Femur (tissue), 1 donor: ENCODE results near the gene RPL7A.
"Not testable (repeated sequence)": the region's sequence is repeated elsewhere in the genome, so short reads cannot be mapped to it uniquely, and the experiment has no call there.

Source experiments
- DNase-seq: peaks from one replicate; pipeline ENCODE4 v3.0.0-alpha.2; 2017

The RPL7A gene

DNA sequence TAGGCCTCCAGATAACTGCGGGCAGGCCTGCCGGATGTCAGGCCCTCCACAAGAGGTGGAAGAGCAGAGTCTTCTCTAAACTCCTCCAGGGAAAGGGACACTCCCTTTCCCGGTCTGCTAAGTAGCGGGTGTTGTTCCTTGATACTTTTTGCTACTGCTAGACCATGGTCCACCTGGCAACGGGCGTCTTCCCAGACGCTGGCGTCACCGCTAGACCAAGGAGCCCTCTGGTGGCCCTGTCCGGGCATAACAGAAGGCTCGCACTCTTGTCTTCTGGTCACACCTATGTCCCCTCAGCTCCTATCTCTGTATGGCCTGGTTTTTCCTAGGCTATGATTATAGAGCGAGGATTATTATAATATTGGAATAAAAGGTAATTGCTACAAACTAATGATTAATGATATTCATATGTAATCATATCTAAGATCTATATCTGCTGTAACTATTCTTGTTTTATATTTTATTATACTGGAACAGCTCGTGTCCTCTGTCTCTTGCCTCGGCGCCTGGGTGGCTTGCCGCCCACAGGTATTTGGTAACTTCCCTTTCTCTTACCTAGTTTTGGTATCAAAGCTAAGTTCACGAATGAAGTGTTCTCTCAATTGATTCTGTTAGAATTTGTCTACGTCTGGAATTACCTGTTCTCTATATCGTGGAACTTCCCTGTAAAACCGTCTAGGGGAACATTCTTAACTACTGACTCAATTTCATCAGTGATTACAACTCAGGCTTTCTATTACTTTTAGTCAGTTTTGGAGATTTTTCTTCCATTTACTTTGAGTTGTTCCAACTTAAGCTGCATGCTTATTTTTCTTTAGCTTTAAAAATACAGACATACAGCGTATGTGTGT lies 18.5 kb upstream of the RPL7A start:
- not testable (repeated sequence) for DNase-seq

DNA sequence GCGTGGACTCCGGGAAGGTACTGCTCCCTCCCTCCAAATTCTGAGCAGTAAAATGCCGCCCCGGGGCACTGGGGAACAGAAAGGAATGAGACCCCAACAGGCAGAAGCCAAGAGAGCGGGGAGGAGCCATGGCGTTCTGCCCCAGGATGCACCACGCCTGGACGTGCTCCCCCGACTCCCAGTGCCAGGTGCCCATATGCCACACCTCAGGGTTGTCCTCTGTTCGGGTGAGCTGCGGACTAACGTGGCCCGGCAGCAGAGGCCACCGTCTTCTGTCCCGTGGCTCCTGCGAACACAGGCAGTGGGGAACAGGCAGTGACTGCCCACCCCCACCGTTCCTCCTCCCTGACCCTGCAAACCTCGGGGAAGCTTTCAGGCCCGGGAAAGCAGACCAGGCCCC lies 16.8 kb upstream of the RPL7A start:
- no peak for DNase-seq

DNA sequence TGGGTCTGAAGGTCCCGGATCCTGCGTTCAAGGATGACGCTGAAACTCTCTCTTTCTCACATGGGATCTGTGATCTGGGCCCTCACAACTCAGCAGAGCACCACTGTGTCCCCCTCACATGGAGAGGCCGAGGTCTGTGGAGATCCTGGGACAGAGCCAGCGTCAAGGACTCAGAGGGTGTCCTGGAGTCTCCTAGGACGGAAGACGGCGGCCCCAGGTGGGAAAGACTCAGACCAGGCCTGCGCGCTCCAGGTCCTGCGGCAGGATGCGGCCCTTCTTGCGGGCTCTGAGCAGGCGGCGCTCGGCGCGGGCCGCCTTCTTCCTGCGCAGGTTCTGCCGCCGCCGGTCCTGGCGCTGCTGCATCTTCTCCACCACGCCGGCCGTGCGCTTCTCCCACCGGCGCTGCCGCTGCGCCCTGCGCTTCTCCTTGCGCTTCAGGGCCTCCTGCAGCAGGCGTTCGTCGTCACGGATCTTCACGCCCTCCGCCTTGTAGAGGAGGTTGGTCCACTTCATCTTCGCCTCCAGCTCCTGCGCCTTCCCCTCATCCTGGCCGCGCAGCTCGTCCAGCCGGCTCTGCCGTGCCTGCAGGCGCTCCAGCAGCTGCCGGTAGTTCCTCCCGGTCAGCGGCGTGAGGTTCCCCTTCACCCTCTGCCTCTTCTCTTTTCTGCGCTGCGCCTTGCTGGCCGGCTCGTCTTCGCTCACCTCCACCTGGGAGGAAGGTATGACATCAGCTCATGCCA lies 16.2 kb upstream of the RPL7A start:
- DNase-seq, result no peak

DNA sequence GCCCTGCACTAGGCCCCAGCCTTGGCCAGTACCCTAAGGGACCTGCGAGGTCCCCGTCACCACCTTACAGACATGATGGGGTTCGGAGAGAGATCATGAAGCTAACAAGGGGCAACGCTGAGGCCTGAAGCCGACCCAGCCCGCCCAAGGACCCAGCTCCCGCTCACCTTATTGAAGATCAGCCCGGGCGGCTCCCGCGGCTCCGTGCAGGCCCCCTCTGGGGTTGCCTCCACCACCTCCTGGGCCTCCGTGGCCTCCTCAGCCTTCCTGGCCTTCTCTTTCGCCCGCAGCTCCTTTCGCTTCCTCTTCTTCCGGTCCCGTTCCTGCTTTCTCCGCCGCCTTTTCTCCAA lies 15.7 kb upstream of the RPL7A start:
- no peak for DNase-seq

DNA sequence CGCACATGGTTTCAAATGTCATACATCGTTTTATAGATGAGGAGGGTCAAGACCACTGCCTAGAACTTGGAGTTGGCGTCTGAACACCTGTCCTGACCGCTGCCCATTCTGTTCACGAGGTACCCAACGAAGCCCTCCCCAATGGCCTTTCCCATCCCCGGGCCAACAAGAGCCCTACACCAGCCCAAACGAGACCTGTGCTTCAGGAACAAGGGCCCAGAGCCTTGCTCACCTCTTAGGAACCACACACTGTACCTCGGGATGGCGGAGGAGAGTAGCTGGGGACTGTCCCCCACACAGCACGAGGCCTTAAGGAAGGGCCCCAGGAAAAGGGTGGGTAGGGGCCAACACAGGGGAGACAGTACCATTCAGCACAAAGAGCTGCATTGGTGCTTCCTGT lies 15.0 kb upstream of the RPL7A start:
- DNase-seq, result no peak

DNA sequence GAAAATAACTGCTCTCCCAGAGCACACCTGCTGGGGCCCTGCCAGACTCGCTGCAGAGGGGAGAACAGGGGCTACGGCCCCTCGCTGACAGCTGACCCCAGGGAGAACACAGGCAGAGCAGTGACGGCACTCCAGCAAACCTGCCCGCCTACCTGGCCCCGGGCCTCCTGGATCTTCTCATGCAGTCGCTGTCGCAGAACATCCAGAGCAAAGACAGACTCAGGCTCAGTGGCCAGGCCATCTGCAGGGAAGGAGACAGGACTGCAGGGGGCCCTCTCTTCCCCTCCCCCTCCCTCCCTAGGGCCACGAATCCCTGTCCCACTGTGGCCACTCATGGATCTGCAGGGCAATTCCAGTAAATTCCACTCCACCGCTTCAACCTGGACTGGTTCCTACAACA lies 14.5 kb upstream of the RPL7A start:
- no peak for DNase-seq

DNA sequence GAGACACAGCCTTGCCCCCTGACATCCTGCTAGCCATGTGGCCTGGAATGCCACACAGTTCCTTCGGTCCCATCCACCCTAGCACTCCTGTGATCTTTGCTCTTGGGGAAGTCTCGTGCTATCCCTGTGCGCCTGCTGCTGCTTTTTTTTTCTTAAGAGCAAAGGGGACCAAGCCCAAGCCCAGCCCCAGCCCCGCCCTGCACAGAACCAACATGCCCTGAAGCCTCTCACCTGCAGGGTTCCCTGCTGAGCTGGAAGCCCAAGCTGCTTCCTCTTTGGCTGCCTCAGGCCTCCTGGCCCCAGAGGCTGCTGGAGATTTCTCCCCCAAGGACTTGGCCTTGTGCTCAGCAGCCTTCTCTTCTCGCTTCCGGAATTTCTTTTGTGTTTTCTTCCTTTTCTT lies 13.9 kb upstream of the RPL7A start:
- no peak for DNase-seq

DNA sequence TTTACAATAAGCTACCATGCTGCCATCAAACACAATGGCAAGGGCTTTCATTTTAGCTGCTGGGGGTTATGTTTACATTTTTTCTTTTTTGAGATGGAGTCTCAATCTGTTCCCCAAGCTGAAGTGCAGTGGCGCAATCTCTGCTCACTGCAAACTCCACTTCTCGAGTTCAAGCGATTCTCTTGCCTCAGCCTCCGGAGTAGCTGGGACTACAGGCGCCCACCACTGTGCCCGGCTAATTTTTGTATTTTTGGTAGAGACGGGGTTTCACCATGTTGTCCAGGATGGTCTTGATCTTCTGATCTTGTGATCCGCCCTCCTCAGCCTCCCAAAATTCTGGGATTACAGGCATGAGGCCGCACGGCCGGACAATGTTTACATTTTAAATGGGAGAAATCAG lies 13.1 kb upstream of the RPL7A start:
- DNase-seq, result not testable (repeated sequence)

DNA sequence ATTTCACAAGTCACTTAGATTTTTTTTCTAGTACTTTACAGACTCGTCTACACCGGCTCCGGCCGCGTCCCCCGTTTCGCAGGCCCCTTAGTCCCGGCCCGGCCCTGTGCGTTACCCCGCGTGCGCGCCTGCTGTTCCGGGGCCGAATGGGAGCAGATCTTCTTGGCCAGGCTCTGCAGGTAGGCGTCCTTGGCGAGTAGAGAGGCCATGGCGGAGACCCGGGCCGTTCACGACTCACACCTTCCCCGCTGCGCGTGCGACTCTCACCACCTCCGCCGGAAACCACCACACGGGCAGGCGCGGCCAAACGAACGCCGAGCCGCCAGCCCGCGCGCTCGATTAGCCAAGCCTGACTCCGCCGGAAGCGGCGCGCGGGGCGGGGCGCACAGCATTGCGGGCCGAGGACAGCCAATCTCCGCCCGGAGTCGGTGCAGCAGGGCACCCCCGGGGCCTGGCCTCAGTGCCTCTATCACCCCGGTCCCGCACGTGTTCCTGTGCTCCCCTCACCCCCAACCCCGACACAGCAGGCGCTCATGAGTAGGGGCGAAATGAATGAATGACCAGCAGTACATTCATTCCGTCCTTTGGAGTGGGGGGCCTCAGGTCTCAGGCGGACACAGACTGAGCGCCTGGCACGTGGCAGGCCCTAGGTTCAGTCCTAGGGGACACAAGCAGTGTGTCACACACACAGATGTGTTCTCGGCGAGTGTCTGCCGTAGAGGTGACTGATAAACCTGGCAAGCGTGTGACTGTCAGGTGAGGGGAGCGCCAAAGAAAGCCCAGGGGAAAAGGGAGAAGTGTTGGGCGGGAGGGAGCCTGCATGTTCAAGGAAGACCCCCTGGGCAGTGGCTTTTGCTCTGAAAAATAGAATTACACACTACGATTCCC lies 11.8 kb upstream of the RPL7A start, which contains the start of gene SURF6:
TSS of gene SURF6 (minus strand) at position 265 of the 888 bp plus-strand sequence. CDS start at position 209, 56 bp downstream.
- peak; percentile 93 for DNase-seq

DNA sequence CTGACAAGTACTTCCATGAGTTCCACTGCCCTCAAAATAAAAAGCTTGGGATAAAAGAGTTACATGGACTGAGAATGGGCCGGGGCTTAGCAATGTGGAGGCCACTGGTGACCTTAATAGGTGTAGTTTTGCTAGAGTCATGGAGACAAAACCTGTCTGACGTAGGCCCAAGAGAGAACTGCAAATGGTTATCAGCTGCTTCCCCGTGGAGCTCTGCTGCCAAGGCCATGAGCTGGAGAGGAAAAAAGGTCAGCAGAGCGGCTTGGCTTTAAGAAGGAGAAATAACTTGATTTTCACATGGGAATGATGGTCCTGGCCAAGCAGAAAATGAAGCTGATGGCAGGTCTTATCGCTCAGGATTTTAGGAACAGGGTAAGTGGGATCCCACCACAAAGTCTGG lies 8.4 kb upstream of the RPL7A start:
- no peak for DNase-seq

DNA sequence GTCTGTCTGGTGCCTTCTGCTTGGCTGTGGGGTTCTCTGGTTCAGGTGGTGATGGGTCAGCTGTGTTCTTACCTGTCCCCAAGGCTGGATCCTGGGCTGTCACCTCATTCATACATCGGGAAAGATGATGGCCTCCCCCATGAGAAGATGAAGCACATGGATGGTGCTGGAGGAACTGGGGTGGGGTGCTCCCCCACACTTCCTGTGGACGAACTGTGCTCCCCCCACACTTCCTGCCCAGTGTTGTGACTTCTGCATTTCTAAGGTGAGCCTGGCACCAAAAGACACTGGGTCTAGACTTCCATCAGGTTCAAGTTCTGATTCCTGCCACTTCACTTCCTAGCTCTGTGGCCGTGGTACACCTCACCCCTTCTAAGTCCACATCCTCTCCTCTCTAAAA lies 7.8 kb upstream of the RPL7A start:
- DNase-seq, result no peak

DNA sequence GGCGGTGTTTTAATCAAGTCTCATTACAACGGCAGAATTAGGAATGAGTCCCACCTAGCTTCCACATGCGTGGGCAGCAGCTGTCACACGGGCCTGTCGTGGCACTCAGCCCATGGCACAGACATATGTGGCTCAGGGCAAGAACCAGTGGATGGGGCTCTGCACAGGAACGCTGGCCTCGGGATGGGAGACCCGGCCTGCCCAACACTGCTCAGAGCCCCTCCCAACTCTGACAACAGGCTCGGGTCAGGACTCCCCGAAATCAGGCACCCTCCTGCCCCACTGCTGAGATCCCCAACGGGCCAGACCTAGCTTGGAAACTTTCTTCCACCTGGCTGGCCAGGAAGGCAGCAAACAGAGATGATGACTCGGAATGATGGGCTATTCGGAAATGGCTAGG lies 7.1 kb upstream of the RPL7A start:
- DNase-seq, result no peak

DNA sequence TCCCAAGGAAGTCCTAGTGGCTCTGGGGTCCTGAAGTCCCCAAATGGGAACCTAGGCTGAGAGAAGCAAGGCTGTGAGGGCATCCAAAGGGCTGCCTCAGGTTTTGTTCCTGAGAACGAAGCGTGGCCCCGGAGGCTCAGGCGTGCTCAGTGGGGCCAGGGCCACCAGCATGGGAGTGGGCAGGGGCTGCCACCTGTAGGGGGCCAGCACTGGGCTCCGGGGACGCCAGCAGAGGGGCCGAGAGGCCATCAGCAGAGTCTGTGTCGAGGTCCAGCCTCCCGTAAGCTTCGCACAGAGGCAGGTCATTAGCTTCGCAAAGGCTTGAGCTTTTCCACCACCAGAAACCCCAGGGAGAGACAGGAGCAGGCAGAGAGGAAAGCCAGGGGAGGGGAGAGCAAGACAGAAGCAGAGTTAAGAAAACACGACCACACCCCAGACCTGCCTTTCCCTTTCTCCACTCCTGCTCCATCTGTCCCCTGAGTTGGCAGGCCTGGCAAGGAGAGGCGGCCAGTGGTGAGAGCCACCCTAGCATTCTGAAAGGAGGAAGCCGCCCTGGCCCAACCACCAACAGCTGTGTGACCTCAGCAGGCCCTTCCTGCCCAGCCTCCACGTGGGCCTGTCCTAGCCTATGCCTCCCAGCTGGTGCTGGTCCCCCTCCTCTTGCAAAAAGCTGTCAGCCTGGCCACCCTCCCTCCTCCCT lies 6.5 kb upstream of the RPL7A start:
- peak; percentile 71 for DNase-seq

DNA sequence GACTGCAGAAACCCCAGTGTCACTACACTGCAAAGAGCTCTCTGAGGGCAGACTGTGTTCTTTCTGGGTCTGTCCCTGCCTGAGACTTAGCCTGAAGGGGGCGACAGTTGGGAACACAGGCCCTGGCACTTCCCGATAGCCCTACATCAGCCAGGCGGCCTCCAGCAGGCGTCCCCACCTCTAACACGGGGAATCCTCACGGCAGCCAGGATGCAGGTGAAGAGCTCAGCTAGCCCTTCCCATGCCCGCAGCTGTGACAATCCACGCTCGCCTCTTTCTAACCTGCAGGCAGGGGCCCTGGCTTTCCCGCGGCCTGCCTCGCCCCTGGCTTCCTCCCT lies 6.0 kb upstream of the RPL7A start:
- DNase-seq, result no peak

DNA sequence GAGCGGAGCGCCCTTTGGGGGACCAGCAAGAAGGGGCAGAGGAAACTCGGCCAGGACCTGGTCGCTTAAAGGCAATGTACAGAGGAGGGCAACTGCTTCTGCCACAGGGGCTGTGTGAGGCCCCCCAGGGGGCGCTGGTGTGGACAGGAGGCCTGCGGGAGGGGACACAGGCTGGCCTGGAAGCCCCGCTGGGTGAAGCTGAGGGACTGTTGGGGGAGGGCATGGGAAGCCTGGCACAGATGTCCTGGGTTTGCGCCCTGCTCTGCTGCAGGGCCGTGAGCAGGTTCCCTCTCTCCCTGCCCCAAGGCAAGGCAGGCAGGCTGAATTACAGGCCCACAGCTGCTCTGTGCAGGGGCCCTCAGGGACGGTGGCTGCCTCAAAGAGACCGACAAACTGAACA lies 5.4 kb upstream of the RPL7A start:
- peak; percentile 26 for DNase-seq

DNA sequence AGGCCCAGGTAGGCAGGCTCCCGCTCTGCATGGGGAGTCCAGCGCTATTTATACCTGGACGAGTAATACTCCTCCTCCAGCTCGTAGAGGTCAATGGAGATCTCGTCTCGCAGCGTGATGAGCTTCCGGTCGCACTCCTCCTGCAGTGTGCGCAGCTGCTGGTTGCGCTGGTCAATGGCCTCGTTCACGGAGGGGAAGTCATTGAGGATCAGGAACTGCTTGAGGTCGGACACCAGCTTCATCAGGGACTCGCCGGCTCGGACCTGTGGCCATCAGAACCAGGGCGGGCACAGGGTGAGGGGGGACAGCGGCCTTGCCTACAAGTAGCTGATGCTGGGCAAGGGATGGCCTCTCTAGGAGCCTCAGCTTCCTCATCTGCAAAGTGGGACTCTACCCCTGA lies 3.9 kb upstream of the RPL7A start:
- DNase-seq, result no peak

DNA sequence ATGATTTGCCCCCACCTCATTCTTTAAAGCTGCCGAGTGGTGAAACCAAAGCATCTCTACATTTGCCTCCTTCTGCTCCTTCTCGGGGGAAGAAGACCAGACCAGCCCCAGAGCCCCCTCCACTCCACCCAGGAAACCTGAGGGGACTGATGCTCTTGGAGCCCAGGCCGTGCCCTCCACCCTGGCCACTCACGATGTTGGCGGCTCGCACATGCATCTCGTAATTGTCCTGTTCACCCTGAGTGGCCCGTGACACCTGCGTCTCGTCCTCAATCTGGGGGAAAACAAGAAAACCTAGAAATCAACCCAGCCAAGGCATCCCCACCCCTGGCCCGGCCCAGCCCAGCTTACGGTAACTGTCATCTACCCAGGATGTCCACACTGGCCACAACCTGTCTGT lies 3.0 kb upstream of the RPL7A start:
- DNase-seq, result no peak

DNA sequence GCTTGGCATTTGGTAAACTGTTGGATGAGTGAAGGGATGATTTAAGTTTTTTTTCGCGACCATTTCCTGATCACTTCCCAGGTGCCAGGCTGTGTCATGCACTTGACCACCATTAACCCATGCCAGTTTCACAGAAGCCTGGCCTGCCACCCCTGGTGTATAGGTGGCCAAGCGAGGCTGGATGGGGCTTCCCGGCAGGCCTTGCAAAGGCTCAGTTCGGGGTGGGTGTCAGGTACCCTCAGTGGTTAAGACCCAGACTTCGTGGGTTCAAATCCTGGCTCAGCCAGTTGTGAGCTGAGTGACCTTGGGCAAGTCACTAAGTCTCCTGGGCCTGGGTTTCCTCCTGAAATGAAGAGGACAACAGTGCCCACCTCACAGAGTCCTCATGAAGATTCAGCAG lies 2.4 kb upstream of the RPL7A start:
- no peak for DNase-seq

DNA sequence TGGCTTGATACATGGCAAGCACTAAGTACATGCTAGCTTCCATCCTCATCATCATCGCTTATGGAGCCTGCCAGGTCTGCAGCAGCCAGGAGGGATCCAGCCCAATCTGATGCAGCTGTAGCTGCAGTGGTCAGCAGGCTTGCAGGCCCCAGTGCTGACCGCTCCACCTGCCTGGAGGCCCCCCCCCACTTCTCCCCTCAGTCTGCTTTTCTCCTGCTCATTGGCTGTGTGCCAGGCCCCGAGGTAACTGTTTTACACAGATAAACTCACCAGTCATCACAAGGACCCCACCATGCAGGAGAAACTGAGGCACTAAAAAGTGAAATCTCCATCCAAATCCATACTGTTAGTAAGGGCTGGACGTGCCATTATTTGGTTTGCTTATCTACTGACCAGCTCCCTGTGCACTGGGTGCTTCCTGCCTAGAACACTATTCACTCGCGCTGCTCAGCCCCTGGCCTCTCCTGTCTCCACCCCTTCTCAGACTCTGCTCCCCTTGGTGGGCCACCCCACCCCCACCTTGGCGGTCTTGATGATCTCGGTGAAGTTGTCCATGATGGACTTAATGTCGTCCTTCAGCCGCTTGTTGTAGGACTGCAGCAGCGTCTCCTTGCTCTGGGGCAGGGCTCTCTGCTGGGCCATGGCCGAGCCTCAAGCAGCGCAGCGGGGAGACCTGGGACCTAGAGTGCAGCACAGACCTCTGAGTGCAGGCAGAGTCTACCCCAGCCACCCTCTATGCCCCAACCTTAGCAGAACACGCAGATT lies 1.8 kb upstream of the RPL7A start:
- no peak for DNase-seq

DNA sequence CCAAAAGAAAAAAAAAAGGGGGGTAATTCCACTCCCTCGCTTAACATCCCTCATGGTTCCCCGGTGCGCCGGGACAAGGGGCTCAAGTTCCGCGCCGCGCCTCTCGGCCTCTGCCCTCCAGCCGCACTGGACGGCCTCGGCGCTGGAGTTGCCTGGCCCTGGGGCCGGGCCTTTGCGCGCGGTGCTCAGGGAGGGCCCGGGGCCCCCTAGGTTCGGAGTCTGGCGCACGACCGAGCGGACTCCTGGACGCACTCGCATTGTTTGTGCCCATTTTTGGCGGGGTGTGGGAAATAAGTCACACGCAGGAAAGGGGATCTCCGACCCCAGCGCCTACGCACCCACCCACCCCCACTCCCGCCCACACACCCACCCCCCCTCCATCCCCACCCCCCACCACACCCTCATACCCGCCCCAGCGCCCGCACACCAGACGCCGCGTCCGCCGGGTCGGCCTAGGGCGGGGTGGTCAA lies 468 bp upstream of the RPL7A start:
- DNase-seq, result peak; percentile 62

DNA sequence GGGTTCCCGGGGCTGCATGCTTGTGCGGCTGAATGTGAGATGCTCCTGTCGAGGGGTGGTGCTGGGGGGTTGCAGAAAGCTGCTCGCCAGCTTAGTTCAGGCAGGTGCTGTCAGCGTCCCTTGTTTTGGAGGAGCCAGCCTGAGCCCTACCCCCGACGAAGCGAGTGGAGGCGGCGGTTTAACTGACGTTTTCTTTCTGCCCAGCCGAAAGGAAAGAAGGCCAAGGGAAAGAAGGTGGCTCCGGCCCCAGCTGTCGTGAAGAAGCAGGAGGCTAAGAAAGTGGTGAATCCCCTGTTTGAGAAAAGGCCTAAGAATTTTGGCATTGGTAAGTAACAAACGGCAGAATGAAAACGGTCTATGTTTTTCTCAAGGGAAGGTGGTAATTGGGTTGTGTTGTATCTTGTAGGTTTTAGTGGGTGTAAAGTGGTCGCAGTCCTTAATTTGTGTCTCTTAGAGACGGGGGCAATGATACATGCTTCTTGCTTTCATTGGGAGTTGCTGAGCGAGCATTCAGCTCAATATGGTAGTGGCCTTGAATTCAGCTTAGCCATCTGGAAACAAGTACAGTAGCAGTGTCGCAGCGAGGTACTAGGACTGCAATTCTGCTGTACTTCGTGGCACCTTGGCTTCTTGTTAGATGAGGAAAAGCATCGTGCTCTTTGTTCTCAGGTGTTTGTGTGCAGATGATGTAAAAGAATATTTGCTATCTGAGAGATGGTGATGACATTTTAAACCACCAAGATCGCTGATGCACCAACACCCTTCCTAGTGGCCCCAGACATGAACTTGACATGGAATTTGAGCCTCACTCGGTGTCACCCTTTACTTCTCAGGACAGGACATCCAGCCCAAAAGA lies 928 bp downstream of the RPL7A start:
- DNase-seq, result no peak
